H4 (cell line): Measurements from ENCODE around the gene ARPC1B. TPM values are rescaled to one million over a fixed set of nuclear protein-coding genes. Genes with fewer than 3 reads are reported as not detected.

Experiments
- DNase-seq: peaks from one replicate; pipeline ENCODE4 v3.0.0-alpha.2; 2015; ENCODE audit warnings: low spot score
- total RNA-seq: library from RNA; depleted of rRNA; stranded (reverse); fragments of >200 nt; shearing (Covaris generic); gene quantifications from 2 replicates; pipeline ENCODE4 v1.2.3, GENCODE V29; 2014

Gene ARPC1B
- total RNA-seq, 1 experiment from 2014 or later = 495 TPM

DNA sequence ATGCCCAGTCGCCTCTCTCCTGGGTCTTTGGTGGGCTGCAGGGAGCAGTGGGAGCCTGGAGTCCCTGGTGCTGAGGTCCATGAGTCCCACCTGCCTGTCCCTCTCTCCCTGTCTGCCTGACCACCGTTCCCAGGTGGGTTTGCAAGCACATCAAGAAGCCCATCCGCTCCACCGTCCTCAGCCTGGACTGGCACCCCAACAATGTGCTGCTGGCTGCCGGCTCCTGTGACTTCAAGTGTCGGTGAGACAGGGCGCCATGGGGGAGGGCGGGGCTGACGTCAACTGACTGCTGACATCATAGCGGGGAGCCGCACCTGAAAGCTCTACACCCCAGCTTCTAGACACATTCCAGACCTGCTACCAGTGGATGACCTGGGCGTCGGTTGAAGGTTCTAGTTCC is 15.2 kb downstream of the ARPC1B start:
- no peak for DNase-seq

DNA sequence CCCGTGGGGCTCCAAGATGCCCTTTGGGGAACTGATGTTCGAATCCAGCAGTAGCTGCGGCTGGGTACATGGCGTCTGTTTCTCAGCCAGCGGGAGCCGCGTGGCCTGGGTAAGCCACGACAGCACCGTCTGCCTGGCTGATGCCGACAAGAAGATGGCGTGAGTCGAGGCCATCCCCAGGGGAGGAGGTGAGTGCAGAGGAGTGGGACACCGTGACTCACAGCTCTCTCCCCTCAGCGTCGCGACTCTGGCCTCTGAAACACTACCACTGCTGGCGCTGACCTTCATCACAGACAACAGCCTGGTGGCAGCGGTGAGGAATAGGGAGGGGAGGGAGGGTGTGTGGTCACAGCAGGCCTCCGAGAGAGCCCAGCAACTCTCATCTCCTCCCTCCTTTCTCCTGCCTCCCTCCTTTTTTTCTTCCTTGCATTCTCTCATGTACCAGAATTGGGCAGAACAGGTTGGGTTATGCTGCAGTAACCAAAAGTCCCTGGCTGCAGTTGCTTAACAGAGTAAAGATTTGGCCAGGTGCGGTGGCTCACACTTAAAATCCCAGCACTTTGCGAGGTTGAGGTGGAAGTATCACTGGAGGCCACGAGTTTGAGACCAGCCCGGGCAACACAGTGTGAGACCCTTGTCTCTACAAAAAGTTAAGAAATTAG is 16.5 kb downstream of the ARPC1B start:
- no peak for DNase-seq

DNA sequence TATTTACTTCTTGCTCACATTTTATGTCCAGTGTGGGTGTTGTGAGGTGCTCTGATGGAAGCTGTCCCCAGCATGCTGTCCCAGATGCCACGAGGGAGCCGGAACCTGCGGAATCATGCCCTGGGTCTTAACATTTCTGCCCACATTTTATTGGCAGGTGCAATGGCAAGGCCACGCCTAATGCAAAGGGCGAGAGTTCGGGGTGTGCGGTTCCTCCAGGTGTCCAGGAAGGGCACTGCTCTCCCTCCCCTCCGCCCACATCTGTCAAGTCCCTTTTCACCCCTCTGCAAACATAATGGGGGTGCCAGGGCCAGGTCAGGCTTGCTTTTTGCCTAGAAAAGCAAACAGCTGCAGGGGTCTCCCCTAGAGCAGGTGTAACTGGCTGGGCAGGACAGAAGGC is 17.5 kb downstream of the ARPC1B start:
- DNase-seq = no peak

DNA sequence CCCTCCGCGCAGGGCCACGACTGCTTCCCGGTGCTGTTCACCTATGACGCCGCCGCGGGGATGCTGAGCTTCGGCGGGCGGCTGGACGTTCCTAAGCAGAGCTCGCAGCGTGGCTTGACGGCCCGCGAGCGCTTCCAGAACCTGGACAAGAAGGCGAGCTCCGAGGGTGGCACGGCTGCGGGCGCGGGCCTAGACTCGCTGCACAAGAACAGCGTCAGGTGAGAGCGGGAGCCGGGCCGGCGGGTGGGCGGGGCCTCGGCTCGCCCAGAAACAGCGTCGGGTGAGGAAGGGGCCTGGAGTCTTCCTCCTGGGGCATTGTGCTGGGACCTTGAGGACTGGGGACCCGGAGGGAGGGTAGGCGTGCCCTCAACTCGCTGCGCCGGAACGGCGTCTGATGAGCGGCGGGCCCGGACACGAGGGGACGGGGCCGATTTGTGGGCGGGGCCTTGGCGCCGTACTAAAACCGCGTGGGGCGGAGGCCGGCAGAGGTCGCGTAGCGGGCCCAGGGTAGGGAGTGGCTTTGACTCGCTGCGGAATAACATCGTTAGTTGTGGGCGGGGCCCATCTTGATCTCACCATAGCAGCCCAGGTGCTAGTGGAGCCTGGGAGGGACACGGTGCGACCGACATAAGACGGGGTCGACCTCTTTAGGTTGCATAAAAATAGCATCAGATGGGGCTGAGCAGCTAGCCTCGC is 18.3 kb downstream of the ARPC1B start:
- no peak for DNase-seq

DNA sequence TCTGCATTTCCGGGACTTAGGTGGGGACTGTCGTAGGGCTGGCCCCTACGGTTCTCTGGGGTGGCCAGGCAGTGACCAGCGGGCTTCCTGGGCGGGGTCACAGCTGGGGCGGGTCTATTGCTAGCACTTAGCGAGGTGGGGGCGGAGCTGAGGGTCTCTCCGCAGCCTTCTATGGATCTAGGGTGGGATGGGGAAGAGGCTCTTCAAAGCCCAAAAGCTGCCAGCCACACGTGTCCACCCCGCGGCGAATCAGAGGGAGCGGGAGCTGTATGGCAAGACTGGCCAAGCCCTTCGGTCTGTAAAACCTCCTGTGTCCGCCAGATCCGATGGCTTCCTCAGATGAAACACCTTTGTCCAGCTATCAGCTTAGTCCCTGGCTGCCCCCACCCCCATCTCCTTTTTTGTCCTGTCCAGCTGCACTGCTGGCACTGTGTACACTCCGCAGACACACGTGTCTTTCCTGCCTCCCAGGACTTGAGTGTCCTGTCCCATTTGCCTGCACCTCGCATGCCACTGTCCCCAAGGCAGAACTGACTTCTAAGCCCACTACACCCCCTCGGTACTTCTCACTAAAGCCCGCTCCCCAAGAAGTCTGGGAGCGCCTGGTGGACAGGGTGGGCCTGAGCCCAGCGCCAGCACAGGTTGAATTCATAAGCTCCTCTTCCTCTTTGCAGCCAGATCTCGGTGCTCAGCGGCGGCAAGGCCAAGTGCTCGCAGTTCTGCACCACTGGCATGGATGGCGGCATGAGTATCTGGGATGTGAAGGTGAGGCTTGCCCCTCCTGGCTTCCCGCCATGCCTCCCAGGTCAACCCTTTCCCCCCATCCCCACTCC is 19.0 kb downstream of the ARPC1B start:
- DNase-seq = no peak

DNA sequence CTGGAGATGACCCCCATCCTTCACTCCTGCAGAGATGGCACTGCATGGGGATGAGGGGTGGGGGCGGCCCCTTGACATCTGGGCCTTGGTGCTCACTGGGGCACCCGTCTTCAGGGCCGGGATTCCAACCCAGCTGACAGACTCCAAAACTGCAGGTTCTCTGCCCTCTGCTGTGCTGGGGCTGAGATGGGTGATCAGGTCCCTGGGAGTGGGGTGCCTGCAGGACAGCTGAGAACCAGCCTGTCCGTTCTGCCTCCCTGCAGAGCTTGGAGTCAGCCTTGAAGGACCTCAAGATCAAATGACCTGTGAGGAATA is 19.6 kb downstream of the ARPC1B start:
- no peak for DNase-seq

DNA sequence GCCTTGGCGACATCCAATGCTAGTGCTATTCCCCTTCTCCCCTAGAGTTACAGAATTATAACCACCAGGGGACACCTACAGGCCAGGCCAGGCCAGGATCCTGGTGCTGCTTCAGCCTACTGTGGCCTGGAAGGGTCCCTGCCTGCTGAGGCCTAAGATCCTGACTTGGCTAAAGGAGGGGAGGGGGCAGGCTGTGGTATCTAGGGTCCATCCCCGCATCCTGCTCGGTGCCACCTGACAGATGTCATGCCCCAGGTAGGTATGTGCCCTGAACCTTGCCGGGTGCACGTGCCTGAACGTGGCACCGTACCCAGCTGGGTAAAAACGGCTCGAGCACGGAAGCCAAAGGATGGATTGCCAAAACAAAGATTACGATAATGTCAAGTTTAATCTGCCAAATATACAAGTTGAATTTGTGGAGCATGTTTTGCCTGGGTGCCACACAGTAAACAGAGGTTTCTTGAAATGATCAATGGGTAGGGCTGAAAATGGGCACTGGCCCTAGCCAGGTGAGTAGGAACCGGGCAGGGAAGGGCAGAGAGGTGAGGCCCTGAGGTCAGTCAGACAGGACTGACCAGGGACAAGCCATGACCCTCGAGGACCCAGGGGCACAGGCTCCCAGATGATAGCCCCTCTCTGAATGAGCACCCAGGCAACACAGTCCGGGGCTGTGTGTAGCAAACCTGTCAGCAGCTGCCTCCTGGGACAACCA is 21.2 kb downstream of the ARPC1B start:
- no peak for DNase-seq

DNA sequence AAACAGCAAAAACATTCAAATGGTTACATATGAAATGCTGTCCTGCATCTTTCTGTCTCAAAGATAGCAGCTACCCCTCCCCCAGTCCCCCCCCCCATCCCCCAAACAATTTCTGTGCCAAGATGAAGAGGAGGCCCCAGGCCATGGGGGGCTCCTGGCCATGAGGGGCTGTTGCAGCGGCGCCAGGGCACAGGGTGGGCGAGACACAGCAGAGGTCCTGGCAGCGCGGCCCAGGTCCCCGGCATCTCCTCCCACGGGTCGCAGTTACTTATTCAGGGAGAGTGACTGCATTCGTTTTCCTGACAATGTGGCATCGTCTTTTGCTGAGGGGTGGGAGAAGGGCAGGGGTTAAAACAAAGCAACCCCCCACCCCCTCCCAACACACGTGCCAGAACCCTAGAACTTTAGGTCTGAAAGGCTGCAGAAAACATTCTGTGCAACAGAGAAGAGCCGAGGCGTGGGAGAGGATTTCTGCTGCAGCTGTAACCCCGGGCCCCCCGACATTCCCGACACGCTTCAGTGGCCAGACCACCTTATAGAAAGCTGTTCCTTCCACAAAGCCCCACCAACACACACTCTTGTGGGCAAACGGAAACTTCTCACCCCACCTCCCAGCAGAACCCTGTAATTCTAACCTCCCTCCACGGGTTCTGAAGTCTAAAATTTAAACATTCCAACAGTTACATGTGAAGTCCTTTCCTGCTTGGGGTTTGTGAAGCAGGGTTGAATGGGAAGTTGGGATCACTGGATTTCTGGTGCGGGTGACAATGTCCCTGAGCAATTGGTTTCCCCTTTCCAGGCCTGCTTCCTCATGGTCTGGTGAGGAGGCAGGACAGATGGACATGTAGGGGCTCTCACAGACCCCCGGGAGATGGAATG is 22.1 kb downstream of the ARPC1B start:
- DNase-seq = no peak

DNA sequence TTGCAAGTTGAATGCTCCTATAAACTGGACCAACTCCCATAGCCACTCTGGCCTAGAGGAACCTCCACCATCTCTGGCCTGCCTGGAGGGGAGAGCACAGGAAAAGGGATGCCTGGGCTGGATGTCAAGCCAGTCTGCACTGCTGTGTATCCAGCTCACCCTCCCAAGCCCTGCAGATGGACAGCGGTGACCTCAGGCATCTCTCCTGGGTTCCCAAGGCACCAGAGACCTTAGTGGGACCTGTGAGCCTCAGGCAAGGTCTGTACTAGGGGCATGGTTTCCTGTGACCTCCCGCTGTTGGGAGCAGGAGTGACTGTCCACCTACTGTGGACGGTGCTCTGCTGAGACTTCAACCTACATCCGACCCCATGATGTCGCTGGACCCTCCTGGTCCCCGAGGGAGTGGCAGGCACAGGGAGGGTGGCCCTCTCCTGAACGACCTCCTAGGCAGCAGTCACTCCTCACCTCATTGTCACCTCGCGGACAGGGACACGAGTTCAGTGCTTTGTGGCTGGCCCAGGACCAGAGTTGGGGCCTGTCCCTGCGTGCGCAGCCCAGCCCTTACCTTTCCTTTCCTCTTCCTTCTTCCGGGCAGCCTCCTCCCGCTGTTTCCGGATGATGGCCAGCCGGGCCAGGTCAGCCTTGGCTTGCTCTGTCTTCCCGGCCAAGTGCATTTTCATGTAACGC is 22.9 kb downstream of the ARPC1B start:
- DNase-seq = no peak

DNA sequence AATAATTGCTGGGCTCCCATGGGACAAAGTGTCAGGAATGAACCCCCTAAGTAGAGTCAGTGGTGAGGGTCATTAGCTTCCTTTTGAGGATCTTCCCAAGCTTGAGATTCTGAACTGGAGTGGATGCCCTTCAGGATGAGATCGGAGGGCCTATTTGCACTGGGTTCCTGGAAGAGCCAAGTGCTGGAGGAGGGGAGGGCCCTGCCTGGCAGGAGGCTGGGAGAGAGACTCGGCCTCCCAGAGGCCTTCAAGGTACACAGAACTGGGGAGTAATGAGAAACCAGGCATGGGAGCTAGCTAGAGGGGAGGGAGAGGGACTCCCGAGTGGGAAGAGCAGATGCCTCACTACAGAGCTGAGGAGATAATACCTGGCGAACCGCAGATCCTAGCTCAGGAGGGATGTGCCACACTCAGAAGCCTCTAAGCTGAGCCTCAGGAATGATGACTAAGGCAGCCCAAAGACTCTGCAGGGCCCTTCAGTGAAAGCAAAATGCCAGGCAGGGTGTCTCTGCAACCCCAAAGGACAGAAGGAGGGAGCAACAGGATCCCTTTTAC is 24.4 kb downstream of the ARPC1B start:
- no peak for DNase-seq

- no peak for DNase-seq
Observed at GRCh38 chr7:99399597-99399996, 25.1 kb downstream of the ARPC1B start.

DNA sequence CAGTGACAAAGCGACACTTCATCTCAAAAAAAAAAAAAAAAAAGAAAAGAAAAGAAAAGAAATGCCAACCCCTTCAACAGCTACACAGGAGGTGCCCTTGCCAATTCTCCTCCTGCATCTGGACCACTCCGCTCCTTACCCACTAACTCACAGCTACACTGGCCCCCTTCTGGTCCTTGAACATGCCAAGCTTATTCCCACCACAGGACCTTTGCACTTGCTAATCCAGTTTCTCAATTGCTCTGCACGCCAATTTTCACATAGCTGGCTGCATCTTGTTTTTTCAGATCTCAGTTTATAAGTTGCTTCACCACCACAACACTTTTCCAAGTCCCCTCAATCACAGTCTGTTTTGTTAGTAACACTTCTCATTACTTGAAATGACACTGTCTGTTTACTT is 28.3 kb downstream of the ARPC1B start:
- DNase-seq = no peak

- DNase-seq = no peak
Observed at GRCh38 chr7:99403764-99404163, 29.2 kb downstream of the ARPC1B start.

GRCh38 chr7:99404235-99404976 is 29.9 kb downstream of the ARPC1B start:
- no peak for DNase-seq

DNA sequence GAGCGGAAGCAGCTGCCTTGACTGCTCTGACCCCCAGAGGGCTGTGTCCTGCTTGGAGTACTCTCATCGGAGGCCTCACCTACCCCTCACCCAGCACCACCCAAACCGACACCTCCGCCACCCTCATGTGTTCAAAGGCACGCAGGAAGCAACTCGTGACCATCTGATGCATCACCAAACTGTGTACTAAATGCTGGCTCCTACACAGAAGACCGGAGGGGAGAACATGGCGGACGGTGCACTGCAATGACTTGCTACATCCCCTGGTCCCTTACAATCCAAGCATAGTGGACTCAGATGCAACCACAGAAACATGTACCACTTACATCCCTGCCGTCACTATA is 30.4 kb downstream of the ARPC1B start:
- no peak for DNase-seq

DNA sequence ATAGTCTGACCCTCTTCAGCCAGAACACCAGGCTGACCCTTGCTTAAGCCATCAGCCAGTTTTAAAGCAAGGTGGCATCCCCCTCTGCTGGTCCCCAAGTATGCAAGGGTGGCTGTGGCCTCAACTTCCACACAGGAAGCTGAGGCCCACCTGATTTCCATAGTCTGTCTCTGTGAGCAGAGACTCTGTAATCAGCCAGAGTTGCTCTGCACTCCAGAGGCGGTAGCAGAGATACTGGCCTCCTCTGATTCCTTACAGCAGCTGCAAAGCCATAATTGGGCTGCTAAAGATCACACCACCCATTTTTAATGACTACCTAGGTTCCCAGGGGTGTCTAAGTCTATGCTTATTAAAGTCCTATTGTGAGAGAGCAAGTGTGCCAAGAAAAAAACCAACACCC is 32.0 kb downstream of the ARPC1B start:
- DNase-seq = no peak

DNA sequence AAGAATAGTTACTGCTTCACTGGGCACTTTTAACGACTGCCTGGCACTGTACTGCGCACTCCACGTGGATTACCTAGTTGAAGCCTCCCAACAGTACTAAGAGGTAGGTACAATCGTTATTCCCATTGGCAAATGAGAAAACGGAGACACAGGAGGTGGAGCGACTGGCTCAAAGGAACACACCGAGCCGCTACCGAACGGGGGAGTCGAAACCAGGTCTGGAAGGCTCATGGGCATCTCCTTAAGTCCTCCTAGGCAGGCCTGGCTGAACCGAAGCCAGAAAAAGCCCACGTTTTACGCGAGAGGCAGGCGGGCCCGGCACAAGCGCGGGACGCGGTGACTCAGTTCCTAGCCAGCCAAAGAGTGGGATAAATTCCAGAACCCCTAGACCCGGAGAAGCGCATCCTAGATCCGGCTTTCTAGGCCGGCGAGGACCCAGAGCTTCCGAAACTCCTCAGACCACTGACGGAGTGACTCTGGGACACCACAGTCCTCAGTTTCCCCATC is 33.4 kb downstream of the ARPC1B start:
- no peak for DNase-seq

GRCh38 chr7:99408379-99409191 is 34.1 kb downstream of the ARPC1B start, which contains the start of the genes BUD31 and PDAP1:
TSS of gene BUD31 (plus strand) at chr7:99408969. CDS start at chr7:99411093, 2,124 bp downstream.
TSS of gene PDAP1 (minus strand) at chr7:99408597. CDS start at chr7:99408548, 49 bp downstream.
- DNase-seq = peak; percentile 93

DNA sequence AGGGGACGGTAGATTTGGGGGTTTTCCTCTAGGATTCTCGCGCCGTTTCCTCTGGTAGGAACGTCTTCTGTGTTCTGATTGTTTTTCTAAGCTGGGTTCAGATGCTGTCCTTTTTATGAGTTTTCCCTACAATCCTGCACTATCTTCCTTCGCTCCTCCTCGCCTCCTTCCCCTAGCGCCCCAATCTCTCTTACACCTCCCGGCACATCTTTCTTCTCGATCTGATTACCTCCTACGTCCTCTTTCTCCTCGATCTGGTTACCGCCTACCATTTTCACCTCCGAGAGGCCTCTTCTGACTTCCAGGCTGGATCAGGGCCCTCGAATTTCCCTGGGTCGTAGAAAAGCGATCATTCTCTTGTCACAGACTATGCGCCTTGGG is 34.7 kb downstream of the ARPC1B start:
- no peak for DNase-seq
